ENCODE data around the gene CEMP1.
A peak's percentile ranks its signal among the peaks of the same experiment; 100 is the strongest.
"Not testable (repeated sequence)": the region's sequence is repeated elsewhere in the genome, so short reads cannot be mapped to it uniquely, and the experiment has no call there.

CEMP1 gene

GRCh38 chr16:2537451-2538379 lies 6.5 kb upstream of the CEMP1 start, which contains the start of gene PDPK1:
Gene PDPK1 (plus strand): TSS chr16:2538021. CDS start chr16:2538113, 92 bp downstream.
- peak; percentile 85 to 86 for DNase-seq (ENCODE audit: low read depth in 2 of 2)

GRCh38 chr16:2535625-2536013 lies 4.4 kb upstream of the CEMP1 start:
- no peak for DNase-seq (ENCODE audit: low read depth in 2 of 2)

- DNase-seq (ENCODE audit: low read depth in 2 of 2) = not testable (repeated sequence)
These were observed 3.1 kb upstream of the CEMP1 start for GRCh38 chr16:2534335-2534734.

- DNase-seq (ENCODE audit: low read depth in 2 of 2) = no peak
These were observed 2.7 kb upstream of the CEMP1 start for GRCh38 chr16:2533912-2534311.

- DNase-seq (ENCODE audit: low read depth in 2 of 2) = not testable (repeated sequence)
These were observed 2.0 kb upstream of the CEMP1 start for GRCh38 chr16:2533142-2533755.

GRCh38 chr16:2532494-2533141 lies 1.4 kb upstream of the CEMP1 start:
- DNase-seq (ENCODE audit: low read depth in 2 of 2) = peak in 1 of 2 experiments; percentile 49

GRCh38 chr16:2531696-2532493 lies 687 bp upstream of the CEMP1 start:
- DNase-seq (ENCODE audit: low read depth in 2 of 2) = peak; percentile 93 to 98

- no peak for DNase-seq (ENCODE audit: low read depth in 2 of 2)
These were observed 434 bp downstream of the CEMP1 start for GRCh38 chr16:2530629-2531318.

- no peak for DNase-seq (ENCODE audit: low read depth in 2 of 2)
These were observed 1.1 kb downstream of the CEMP1 start for GRCh38 chr16:2529961-2530628.

GRCh38 chr16:2529061-2529931 lies 1.9 kb downstream of the CEMP1 start:
- no peak for DNase-seq (ENCODE audit: low read depth in 2 of 2)

- DNase-seq (ENCODE audit: low read depth in 2 of 2) = no peak
These were observed 2.8 kb downstream of the CEMP1 start for GRCh38 chr16:2528161-2529060.

- DNase-seq (ENCODE audit: low read depth in 2 of 2) = no peak
These were observed 3.5 kb downstream of the CEMP1 start for GRCh38 chr16:2527784-2528100.

GRCh38 chr16:2527071-2527783 lies 4.0 kb downstream of the CEMP1 start:
- DNase-seq (ENCODE audit: low read depth in 2 of 2) = no peak

GRCh38 chr16:2526135-2526534 lies 5.1 kb downstream of the CEMP1 start:
- DNase-seq (ENCODE audit: low read depth in 2 of 2) = no peak

GRCh38 chr16:2524339-2524938 lies 6.8 kb downstream of the CEMP1 start:
- DNase-seq (ENCODE audit: low read depth in 2 of 2) = no peak

GRCh38 chr16:2523801-2524231 lies 7.4 kb downstream of the CEMP1 start:
- DNase-seq (ENCODE audit: low read depth in 2 of 2) = no peak

GRCh38 chr16:2520784-2521531 lies 10.2 kb downstream of the CEMP1 start:
- DNase-seq (ENCODE audit: low read depth in 2 of 2) = no peak

Measured in stimulated activated CD4-positive, alpha-beta T cell treated with anti-CD3 and anti-CD28 coated beads, Interleukin-12 subunit alpha, Interleukin-12 subunit beta, amount 100 ng/mL, for 24 hours (primary cell).